ENCODE measurements around the gene SLC9A9.
A peak's percentile ranks its signal among the peaks of the same experiment; 100 is the strongest.
"Not testable (repeated sequence)": the region's sequence is repeated elsewhere in the genome, so short reads cannot be mapped to it uniquely, and the experiment has no call there.

Gene SLC9A9

DNA sequence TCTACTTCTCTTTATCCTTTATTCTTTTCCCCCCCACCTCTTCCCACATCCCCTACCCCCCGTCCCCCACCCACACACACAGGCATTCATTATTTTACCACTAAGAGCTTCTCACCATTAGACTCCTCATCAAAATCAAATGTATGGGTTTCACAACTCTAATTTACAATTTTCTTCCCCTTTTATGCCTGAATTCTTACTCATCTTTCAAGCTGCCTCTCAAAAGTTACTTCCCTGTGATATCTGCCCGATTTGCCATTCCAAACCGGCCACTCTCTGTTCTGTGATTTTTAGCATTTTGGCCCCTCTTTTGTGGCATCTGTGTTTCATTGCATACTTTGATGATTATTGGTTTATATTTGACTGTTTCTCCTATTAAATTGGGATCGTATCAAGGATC is 42.2 kb downstream of the SLC9A9 start:
- TF ChIP-seq CTCF (conservative IDR thresholded peaks at IDR 0.05; ENCODE audit: low read depth, low read length): no peak
- H3K4me3 ChIP-seq (ENCODE audit: low read depth, low read length): no peak overlapping the region

DNA sequence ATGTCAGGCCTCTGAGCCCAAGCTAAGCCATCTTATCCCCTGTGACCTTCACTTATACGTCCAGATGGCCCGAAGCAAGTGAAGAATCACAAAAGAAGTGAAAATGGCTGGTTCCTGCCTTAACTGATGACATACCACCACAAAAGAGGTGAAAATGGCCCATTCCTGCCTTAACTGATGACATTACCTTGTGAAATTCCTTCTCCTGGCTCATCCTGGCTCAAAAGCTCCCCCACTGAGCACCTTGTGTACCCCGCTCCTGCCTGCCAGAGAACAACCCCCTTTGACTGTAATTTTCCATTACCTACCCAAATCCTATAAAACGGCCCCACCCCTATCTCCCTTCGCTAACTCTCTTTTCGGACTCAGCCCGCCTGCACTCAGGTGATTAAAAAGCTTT is 42.8 kb downstream of the SLC9A9 start:
- H3K4me3 ChIP-seq (ENCODE audit: low read depth, low read length); DNase-seq (ENCODE audit: low read depth): not testable (repeated sequence)

More for the DNA sequence above, 42.2 kb downstream of the SLC9A9 start:
- no peak for DNase-seq (ENCODE audit: low read depth)

GRCh38 chr3:143801046-143801445 is 47.2 kb downstream of the SLC9A9 start:
- not testable (repeated sequence) for DNase-seq (ENCODE audit: low read depth); H3K4me3 ChIP-seq (ENCODE audit: low read depth, low read length)

DNA sequence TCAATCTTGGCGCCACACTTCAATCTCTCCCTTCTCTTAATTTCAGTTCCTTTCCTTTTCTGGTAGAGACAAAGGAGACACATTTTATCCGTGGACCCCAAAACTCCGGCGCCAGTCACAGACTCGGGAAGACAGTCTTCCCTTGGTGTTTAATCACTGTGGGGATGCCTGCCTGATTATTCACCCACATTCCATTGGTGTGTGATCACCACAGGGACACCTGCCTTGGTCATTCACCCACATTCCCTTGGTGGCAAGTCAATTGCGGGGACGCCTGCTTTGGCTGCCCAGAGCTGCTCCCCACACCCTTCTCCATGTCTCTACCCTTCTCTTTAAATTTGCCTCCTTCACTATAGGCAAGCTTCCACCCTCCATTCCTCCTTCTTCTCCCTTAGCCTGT is 50.1 kb downstream of the SLC9A9 start:
- not testable (repeated sequence) for DNase-seq (ENCODE audit: low read depth); H3K4me3 ChIP-seq (ENCODE audit: low read depth, low read length)

DNA sequence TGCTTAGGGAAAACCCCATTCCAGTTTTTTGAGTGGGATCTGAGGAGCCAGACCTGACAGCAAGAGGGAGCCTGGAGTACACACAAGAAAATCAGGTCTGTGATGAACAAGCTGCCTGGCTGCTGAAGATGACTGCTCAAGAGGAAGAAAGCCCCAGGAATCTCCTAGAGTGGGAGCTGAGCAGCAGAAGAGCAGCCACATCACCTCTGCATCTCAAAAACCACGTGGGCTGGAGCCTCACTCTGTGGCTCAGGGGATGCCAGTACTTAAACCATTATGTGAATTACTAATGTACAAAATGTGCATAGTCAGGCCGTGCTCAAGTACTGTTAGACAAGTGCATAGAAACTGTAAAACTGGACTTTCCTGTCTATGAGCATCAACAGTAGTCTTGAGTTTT is 52.4 kb downstream of the SLC9A9 start:
- peak; percentile 20 for DNase-seq (ENCODE audit: low read depth)
- no peak overlapping the region for H3K4me3 ChIP-seq (ENCODE audit: low read depth, low read length)
- peak; percentile 31 for TF ChIP-seq CTCF (conservative IDR thresholded peaks at IDR 0.05; ENCODE audit: low read depth, low read length)

GRCh38 chr3:143794793-143795462 is 53.3 kb downstream of the SLC9A9 start:
- TF ChIP-seq CTCF (conservative IDR thresholded peaks at IDR 0.05; ENCODE audit: low read depth, low read length): no peak
- H3K4me3 ChIP-seq (ENCODE audit: low read depth, low read length): no peak overlapping the region
- DNase-seq (ENCODE audit: low read depth): no peak

GRCh38 chr3:143793971-143794370 is 54.3 kb downstream of the SLC9A9 start:
- DNase-seq (ENCODE audit: low read depth): no peak
- no peak overlapping the region for H3K4me3 ChIP-seq (ENCODE audit: low read depth, low read length)
- no peak for TF ChIP-seq CTCF (conservative IDR thresholded peaks at IDR 0.05; ENCODE audit: low read depth, low read length)

- TF ChIP-seq CTCF (conservative IDR thresholded peaks at IDR 0.05; ENCODE audit: low read depth, low read length): no peak
- H3K4me3 ChIP-seq (ENCODE audit: low read depth, low read length): no peak overlapping the region
- DNase-seq (ENCODE audit: low read depth): no peak
These were observed 56.9 kb downstream of the SLC9A9 start for GRCh38 chr3:143791386-143791785.
